ENCODE measurements around the gene RTL10. TPM values are rescaled to one million over a fixed set of nuclear protein-coding genes. Genes with fewer than 3 reads are reported as not detected.
A peak's percentile ranks its signal among the peaks of the same experiment; 100 is the strongest.

RTL10 gene
- total RNA-seq, 1 donor from 2014 or later = 6.6 TPM

DNA sequence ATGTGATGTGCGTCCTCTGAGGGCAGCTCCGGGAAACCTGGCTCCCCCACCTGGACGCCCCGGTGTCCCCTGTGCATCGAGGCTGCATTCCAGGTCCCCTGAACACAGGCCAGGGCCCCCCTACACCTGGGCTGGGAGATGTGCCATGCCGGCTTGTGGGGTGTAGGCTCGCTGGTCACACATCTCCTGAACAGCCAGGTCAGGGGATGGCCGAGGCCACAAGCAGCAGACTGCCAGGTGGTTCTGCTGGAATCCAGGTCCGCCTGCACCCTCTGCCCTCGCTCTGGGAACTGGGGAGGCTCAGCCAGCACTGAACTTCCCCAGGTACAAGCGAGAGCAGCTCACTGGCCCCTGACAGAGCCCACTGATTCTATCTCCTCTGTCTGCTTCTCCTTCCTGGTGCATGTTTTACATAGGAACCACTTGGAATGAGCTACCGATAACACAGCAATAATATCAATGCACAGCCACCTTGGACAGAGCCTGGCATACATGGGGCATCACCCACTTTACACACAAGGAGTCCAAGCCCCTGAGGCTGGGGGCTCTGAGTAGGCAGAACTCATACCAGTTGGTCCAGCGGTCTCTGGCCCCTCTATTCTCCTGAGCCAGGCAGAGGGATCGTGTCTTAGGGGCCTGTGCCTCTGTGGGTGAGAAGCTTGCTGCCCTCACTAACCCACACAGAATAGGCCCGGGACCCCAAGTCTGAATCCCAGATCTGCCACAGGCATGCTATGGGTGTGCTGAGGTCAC is 47.3 kb downstream of the RTL10 start:
- Histone ChIP-seq H3K27me3 (ENCODE audit: low read depth) (no peaks in the 10 kb centered on the region), H3K27ac (replicated peaks) (no peak overlapping the region), H3K36me3 (no peaks in the 10 kb centered on the region), H3K9me3 (replicated peaks) (no peaks in the 10 kb centered on the region), H3K4me3 (no peak overlapping the region), H3K4me1 (peaks cover 6% of the 10 kb centered on the region)
- DNase-seq = peak; percentile 9
- no peak for TF ChIP-seq CTCF (IDR thresholded peaks at IDR 0.05; ENCODE audit: borderline replicate concordance)
- intact Hi-C loops (cut with micrococcal nuclease) = no loop called here

DNA sequence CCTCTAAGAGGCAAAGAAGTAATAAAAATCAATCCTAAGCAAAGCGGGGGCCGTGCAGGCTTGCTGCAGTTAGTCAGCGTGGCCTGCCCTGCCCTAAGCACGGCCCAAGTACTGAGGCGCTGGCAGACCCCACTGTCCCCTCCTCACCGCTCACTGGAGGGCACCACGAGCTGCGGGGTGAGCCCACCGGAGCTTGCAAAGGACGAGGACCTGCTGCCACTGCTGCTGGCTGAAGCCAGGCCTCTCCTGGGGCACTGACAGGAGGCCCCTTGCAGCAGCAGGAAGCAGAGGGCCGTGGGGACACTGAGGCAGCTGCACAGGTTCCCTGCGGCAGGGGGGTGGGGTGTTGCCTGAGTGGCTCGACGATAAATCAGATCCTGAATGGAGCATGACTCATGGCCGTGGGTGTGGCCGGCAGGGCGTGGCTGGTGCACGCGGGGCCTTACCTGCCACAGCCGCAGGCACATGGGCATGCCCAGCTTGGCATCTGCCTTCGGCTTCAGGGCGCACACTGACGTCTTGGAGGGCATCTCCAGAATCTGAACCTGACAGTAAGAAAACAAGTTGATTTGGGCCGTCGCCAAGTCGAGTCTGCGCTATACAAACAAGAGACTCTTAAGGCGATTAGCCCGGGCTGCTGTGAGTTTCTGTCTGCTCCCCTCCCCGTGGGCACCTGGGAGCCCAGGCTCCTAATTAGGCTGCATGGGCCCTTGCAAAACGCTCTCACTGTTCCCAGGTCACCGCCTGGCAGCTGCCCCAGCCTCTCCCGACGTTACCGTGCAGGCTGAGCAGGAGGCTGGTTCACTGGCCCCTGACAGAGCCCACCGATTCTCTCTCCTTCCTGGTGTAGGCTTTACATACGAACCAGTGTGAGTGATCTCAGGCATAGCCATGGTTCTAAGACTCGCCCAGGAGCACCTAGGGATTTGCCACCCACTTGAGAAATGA is 48.2 kb downstream of the RTL10 start:
- no peak overlapping the region for H3K4me3 ChIP-seq
- no peak overlapping the region for H3K27ac ChIP-seq (replicated peaks)
- H3K9me3 ChIP-seq (replicated peaks) = no peaks in the 10 kb centered on the region
- peak; percentile 12 for DNase-seq
- no peaks in the 10 kb centered on the region for H3K27me3 ChIP-seq (ENCODE audit: low read depth)
- H3K4me1 ChIP-seq = peaks cover 6% of the 10 kb centered on the region
- no peaks in the 10 kb centered on the region for H3K36me3 ChIP-seq
- TF ChIP-seq CTCF (IDR thresholded peaks at IDR 0.05; ENCODE audit: borderline replicate concordance) = no peak
- intact Hi-C loops (cut with micrococcal nuclease) = no loop called here

DNA sequence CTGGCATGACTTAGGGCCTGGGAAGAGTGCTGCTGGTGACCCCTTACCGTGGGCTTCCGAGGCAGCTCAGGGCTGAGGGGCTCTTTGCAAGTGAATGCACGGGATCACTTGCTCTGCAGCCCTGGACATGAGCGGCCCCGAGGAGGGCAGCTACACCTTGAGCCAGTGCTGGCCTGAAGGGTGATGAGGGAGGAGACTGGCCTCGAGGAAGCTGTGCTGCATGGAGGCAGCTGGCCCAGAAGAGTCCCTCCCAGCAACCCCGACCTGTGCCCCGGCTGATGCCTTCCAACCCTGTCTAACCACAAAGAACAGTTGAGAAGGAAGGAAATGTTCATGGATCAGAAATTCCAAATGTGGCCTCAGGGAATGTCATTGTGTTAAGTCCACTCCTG is 48.9 kb downstream of the RTL10 start:
- Histone ChIP-seq H3K36me3 (no peaks in the 10 kb centered on the region), H3K4me3 (no peak overlapping the region), H3K4me1 (peaks cover 6% of the 10 kb centered on the region), H3K27me3 (ENCODE audit: low read depth) (no peaks in the 10 kb centered on the region), H3K27ac (replicated peaks) (no peak overlapping the region), H3K9me3 (replicated peaks) (no peaks in the 10 kb centered on the region)
- DNase-seq = peak; percentile 9
- intact Hi-C loops (cut with micrococcal nuclease) = no loop called here
- no peak for TF ChIP-seq CTCF (IDR thresholded peaks at IDR 0.05; ENCODE audit: borderline replicate concordance)

Other genes starting within 250 kb of the RTL10 start
- gene SEPTIN5, start 140.4 kb downstream of the RTL10 start, total RNA-seq = 141 TPM
- gene GP1BB, start 131.3 kb downstream of the RTL10 start, total RNA-seq = not detected
- gene TBX1, start 94.1 kb downstream of the RTL10 start, total RNA-seq = 8.0 TPM
- 2.9 TPM for gene GNB1L, start within 50 bp of the RTL10 start, total RNA-seq
- gene COMT, start 86.9 kb upstream of the RTL10 start, total RNA-seq = 81.5 TPM
- 35.2 TPM for gene TXNRD2, start 86.9 kb upstream of the RTL10 start, total RNA-seq
- 25.4 TPM for gene ARVCF, start 161.9 kb upstream of the RTL10 start, total RNA-seq
- 71.7 TPM for gene TANGO2, start 166.2 kb upstream of the RTL10 start, total RNA-seq
- gene DGCR8, start 225.4 kb upstream of the RTL10 start, total RNA-seq = 16.8 TPM